K562 (cell line): ENCODE results near the gene RBAK. TPM values are rescaled to one million over a fixed set of nuclear protein-coding genes. Genes with fewer than 3 reads are reported as not detected.
"Not testable (repeated sequence)": the region's sequence is repeated elsewhere in the genome, so short reads cannot be mapped to it uniquely, and the experiment has no call there.

Experiments
- ATAC-seq: fragments of 200-7000 bp; cut with Tn5 transposase; 3 replicates; pipeline ENCODE4 v1.9.1; 2020; ENCODE audit warnings: moderate library complexity
- BruUV-seq: library from RNA; stranded (reverse); fragments of 400-500 nt; replicated peaks from 2 replicates; lab custom pipeline; 2021; lab: Mats Ljungman, UMichigan
- CTCF ChIA-PET: fragments of 300-600 bp; formaldehyde crosslinking; extraction: SDS; loops from one replicate; lab custom pipeline; 2021; ENCODE audit warnings: low intra/inter-chr PET ratio; lab: Yijun Ruan, JAX
- POLR2A ChIA-PET: fragments of 300-600, 350-650 bp; sonication (Branson Sonifier 250); formaldehyde crosslinking; extraction: SDS; loops from one replicate; lab custom pipeline; 2021; ENCODE audit warnings: antibody characterized with exemption, inconsistent platforms; lab: Yijun Ruan, JAX
- DNase-seq, 4 experiments: peaks; one replicate each; pipeline versions ENCODE4 v3.0.0 to v3.0.0-alpha.2; 2011 to 2018; ENCODE audit warnings: low spot score in 3 of 4, mixed read lengths in 3 of 4; ENCODE audit errors: extremely low read depth in 1 of 4
- FAIRE-seq: peaks from 2 replicates; lab custom pipeline; 2011; peaks lifted over from hg19 to GRCh38; lab: Jason Lieb, UNC
- H2AFZ ChIP-seq: 2 replicates; pipeline ENCODE4 v1.6.0; 2011; ENCODE audit warnings: low read depth, low read length, control low read depth, inconsistent platforms
- H3K27ac ChIP-seq: fragments of 200-600 bp; 3 replicates; pipeline ENCODE4 v1.8.0; 2011; ENCODE audit warnings: low read depth, mild to moderate bottlenecking, control low read depth, inconsistent platforms, low read length, moderate library complexity, mixed read lengths; ENCODE audit errors: extremely low read depth
- H3K27me3 ChIP-seq, 2 experiments: fragments of 300-600 bp in 1 of 2; 2 replicates in 1 of 2; 3 replicates in 1 of 2; pipeline versions ENCODE4 v1.6.0 to v1.8.0; 2011; ENCODE audit warnings: inconsistent platforms in 2 of 2, low read length in 2 of 2, mild to moderate bottlenecking in 1 of 2, mixed read lengths in 1 of 2, moderate library complexity in 1 of 2; ENCODE audit not compliant: control insufficient read depth in 2 of 2, insufficient read depth in 2 of 2
- H3K36me3 ChIP-seq: fragments of 300-600 bp; 3 replicates; pipeline ENCODE4 v1.8.0; 2011; ENCODE audit warnings: mild to moderate bottlenecking, low read length, inconsistent platforms; ENCODE audit not compliant: control insufficient read depth, insufficient read depth
- H3K4me1 ChIP-seq, 2 experiments: fragments of 200-600 bp in 1 of 2; replicated peaks in 1 of 2; 2 replicates in 1 of 2; 3 replicates in 1 of 2; pipeline versions ENCODE4 v1.5.1 to v1.8.0; 2011; ENCODE audit warnings: inconsistent platforms in 2 of 2, low read length in 2 of 2, mild to moderate bottlenecking in 1 of 2, mixed read lengths in 1 of 2, moderate library complexity in 1 of 2; ENCODE audit not compliant: control insufficient read depth in 2 of 2, insufficient read depth in 2 of 2
- H3K4me2 ChIP-seq: 2 replicates; pipeline ENCODE4 v1.6.1; 2011; ENCODE audit warnings: low read length, control low read depth, inconsistent platforms, mixed read lengths; ENCODE audit not compliant: insufficient read depth
- H3K4me3 ChIP-seq: fragments of 200-600 bp; sonication (generic), shearing (Covaris generic); 2 replicates; pipeline ENCODE4 v1.5.1; 2016; ENCODE audit warnings: control low read depth, inconsistent platforms
- H3K79me2 ChIP-seq: fragments of 200-600 bp; 3 replicates; pipeline ENCODE4 v1.8.0; 2011; ENCODE audit warnings: low read length, inconsistent platforms; ENCODE audit not compliant: control insufficient read depth, insufficient read depth
- H3K9ac ChIP-seq, 2 experiments: 2 replicates each; pipeline versions ENCODE4 v1.6.0 to v1.6.1; 2011; ENCODE audit warnings: low read depth in 2 of 2, low read length in 2 of 2, control low read depth in 1 of 2, inconsistent platforms in 1 of 2, mild to moderate bottlenecking in 1 of 2, mixed read lengths in 1 of 2; ENCODE audit not compliant: insufficient read depth in 1 of 2
- H3K9me1 ChIP-seq: one replicate; pipeline ENCODE4 v1.6.0; 2011; ENCODE audit warnings: inconsistent platforms, mild to moderate bottlenecking, low read length, moderate library complexity; ENCODE audit not compliant: control insufficient read depth, insufficient read depth
- H3K9me3 ChIP-seq: replicated peaks from 2 replicates; pipeline ENCODE4 v1.5.1; 2011; ENCODE audit warnings: low read depth, low read length, inconsistent platforms; ENCODE audit not compliant: control insufficient read depth, insufficient read depth
- H4K20me1 ChIP-seq: replicated peaks from 2 replicates; pipeline ENCODE4 v1.6.1; 2011; ENCODE audit warnings: low read length, inconsistent platforms, mixed read lengths; ENCODE audit not compliant: control insufficient read depth, insufficient read depth
- CBX3 ChIP-seq, 2 experiments: IDR thresholded peaks; 1 replicate in 1 of 2; 2 replicates in 1 of 2; pipeline ENCODE4 v1.6.1; 2012; ENCODE audit warnings: inconsistent platforms in 2 of 2, low read length in 2 of 2, borderline replicate concordance in 1 of 2, control low read depth in 1 of 2
- KDM5B ChIP-seq: fragments of 200-600 bp; sonication (generic); IDR thresholded peaks from 2 replicates; pipeline ENCODE4 v1.6.1; 2012; ENCODE audit warnings: low read depth, mild to moderate bottlenecking, moderate library complexity, low read length, control low read depth, inconsistent platforms; ENCODE audit not compliant: insufficient replicate concordance
- MXI1 ChIP-seq: IDR thresholded peaks from 2 replicates; pipeline ENCODE4 v1.6.1; 2011; ENCODE audit warnings: low read depth, mild to moderate bottlenecking, improper control_type of control experiment, low read length
- TAF7 ChIP-seq: fragments of 450-650 bp; IDR thresholded peaks from 2 replicates; pipeline ENCODE4 v1.6.1; 2016; ENCODE audit warnings: missing genetic modification characterization, missing compliant biosample characterization
- TEAD2 ChIP-seq: fragments of 450-650 bp; IDR thresholded peaks from 2 replicates; pipeline ENCODE4 v1.6.1; 2016; ENCODE audit warnings: missing genetic modification characterization, control low read depth, missing compliant biosample characterization
- TRIM24 ChIP-seq, 2 experiments: fragments of 450-650 bp; IDR thresholded peaks; 2 replicates each; pipeline ENCODE4 v1.6.1; 2016
- TRIM28 ChIP-seq: fragments of 450-650 bp; IDR thresholded peaks from 2 replicates; pipeline ENCODE4 v1.6.1; 2017
- TSHZ1 ChIP-seq: fragments of 250-450 bp; sonication (Bioruptor Pico); IDR thresholded peaks from 2 replicates; pipeline ENCODE4 v1.4.0; 2020; ENCODE audit warnings: mild to moderate bottlenecking, moderate library complexity
- ZNF77 ChIP-seq: fragments of 250-450 bp; sonication (Bioruptor Pico); IDR thresholded peaks from 2 replicates; pipeline ENCODE4 v1.5.0; 2020
- in situ Hi-C: fragments of 300-500 bp; cut with MboI; formaldehyde crosslinking; loops from 4 replicates; pipeline ENCODE4 v1.15.0; 2018; ENCODE audit warnings: inconsistent platforms, mixed read lengths
- intact Hi-C: fragments of 100-400 bp; cut with micrococcal nuclease; formaldehyde crosslinking; loops from 2 replicates; pipeline ENCODE4 v1.14.2; 2022
- polyA plus RNA-seq, 8 experiments: library from polyadenylated mRNA; depleted of rRNA in 4 of 8; stranded (reverse) in 5 of 8; unstranded in 3 of 8; fragments of >200 nt; fragmentation: Nextera tagmentation in 2 of 8; fragmentation: Illumina TruSeq in 1 of 8; extraction: Ambion mirVana in 2 of 8; extraction: Trizol in 1 of 8; gene quantifications; 2 replicates each; pipeline versions ENCODE4 v1.2.1 to v1.2.3, GENCODE V29; 2011 to 2014; ENCODE audit warnings: inconsistent platforms in 1 of 8, missing spikeins in 1 of 8
- total RNA-seq, 7 experiments: library from RNA; depleted of rRNA in 6 of 7; stranded (reverse); fragments of >200 nt in 6 of 7; fragmentation: Illumina TruSeq in 2 of 7; extraction: Trizol in 2 of 7; gene quantifications; 2 replicates each; pipeline versions ENCODE4 v1.2.1 to v1.2.3, GENCODE V29; 2011 to 2021; ENCODE audit warnings: low replicate concordance in 1 of 7

Gene RBAK
- total and polyA plus RNA-seq, 9 of the 15 experiments (the other 6 are each of a cell fraction or from before 2014, with no cell fraction given): 2.7 to 13.2 (median 10.1) TPM

- TF ChIP-seq TEAD2 (tag) (no peak), KDM5B (no peak), TAF7 (tag) (no peak), TSHZ1 (CRISPR knock-in tag) (no peak), MXI1 (no peak), ZNF77 (CRISPR knock-in tag) (no peak)
- TF ChIP-seq, all 486 proteins: peak for 0
Measured at GRCh38 chr7:5050676-5051075, 5.0 kb downstream of the RBAK start (continued).

GRCh38 chr7:5051731-5052130, 6.1 kb downstream of the RBAK start:
- POLR2A ChIA-PET, H3K9me3 ChIP-seq, H4K20me1 ChIP-seq, H3K4me1 ChIP-seq, in situ Hi-C loops, H3K4me2 ChIP-seq, BruUV-seq, ATAC-seq, H3K9me1 ChIP-seq, H3K9ac ChIP-seq, CTCF ChIA-PET, DNase-seq, FAIRE-seq, H3K4me3 ChIP-seq, H3K27ac ChIP-seq, H3K27me3 ChIP-seq, intact Hi-C loops, H2AFZ ChIP-seq: not testable (repeated sequence)
- H3K36me3 ChIP-seq: peaks cover 59% of the 10 kb centered on the region
- 0 out of 3 replicates have a peak, but pooled peaks of 1 of the 2 experiments have one; percentile 55 for TF ChIP-seq CBX3 (IDR thresholded peaks at IDR 0.05; ENCODE audit: borderline replicate concordance in 1 of 2, low read length in 2 of 2)
- peak; percentile 87 for TF ChIP-seq TRIM28
- peak in 1 of 2 experiments; percentile 37; a peak in 1 of 4 replicates for TF ChIP-seq TRIM24 (IDR thresholded peaks at IDR 0.05)
- peaks cover 15% of the 10 kb centered on the region for H3K79me2 ChIP-seq
